ENCODE measurements around the gene RPL39L.

DNA sequence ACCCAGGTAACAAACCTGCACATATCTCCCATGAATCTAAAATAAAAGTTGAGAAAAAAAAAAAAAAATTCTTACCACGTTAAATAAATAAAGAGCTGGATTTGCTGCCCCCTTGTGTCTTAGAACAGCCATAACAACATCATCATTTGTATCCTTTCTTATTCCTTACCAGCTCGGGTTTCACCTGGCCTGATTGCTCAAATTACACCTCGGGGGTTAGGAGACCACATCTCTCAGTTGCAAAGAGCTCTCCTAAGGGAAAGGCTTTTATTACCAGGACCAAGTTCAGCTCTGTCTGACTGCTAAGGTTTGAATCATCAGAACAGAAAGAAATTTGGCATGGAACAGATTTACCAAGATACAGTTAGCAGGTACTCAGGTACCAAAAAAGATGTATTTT is 25.8 kb upstream of the RPL39L start:
- TF ChIP-seq, protein P1, sequence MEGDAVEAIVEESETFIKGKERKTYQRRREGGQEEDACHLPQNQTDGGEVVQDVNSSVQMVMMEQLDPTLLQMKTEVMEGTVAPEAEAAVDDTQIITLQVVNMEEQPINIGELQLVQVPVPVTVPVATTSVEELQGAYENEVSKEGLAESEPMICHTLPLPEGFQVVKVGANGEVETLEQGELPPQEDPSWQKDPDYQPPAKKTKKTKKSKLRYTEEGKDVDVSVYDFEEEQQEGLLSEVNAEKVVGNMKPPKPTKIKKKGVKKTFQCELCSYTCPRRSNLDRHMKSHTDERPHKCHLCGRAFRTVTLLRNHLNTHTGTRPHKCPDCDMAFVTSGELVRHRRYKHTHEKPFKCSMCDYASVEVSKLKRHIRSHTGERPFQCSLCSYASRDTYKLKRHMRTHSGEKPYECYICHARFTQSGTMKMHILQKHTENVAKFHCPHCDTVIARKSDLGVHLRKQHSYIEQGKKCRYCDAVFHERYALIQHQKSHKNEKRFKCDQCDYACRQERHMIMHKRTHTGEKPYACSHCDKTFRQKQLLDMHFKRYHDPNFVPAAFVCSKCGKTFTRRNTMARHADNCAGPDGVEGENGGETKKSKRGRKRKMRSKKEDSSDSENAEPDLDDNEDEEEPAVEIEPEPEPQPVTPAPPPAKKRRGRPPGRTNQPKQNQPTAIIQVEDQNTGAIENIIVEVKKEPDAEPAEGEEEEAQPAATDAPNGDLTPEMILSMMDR (IDR thresholded peaks at IDR 0.05; ENCODE audit: low read depth, low read length, poor library complexity, severe bottlenecking): peak; percentile 65
- TF ChIP-seq EZH2phosphoT487 (IDR thresholded peaks at IDR 0.05; ENCODE audit: borderline replicate concordance, low read length): no peak

All from DOHH2 (cell line).